H1 (cell line): ENCODE data around the gene DCPS. TPM values are rescaled to one million over a fixed set of nuclear protein-coding genes. Genes with fewer than 3 reads are reported as not detected.

ENCODE experiments used
- KDM4A ChIP-seq: IDR thresholded peaks from one replicate; pipeline ENCODE4 v1.7.1; 2012; ENCODE audit warnings: low read depth, mild to moderate bottlenecking, moderate library complexity, low read length, inconsistent platforms; ENCODE audit not compliant: severe bottlenecking
- POLR2A ChIP-seq, 2 experiments: IDR thresholded peaks; 1 replicate in 1 of 2; 2 replicates in 1 of 2; pipeline ENCODE4 v1.6.1; 2011; ENCODE audit warnings: low read depth in 2 of 2, low read length in 2 of 2, mild to moderate bottlenecking in 2 of 2; ENCODE audit errors: control extremely low read depth in 1 of 2
- SUZ12 ChIP-seq: fragments of 200-600 bp; sonication (generic); IDR thresholded peaks from 2 replicates; pipeline ENCODE4 v1.6.1; 2012; ENCODE audit warnings: mild to moderate bottlenecking, inconsistent platforms, low read length, moderate library complexity, mixed read lengths
- TEAD4 ChIP-seq: IDR thresholded peaks from 2 replicates; pipeline ENCODE4 v1.6.1; 2012; ENCODE audit warnings: low read depth, low read length, inconsistent platforms, mixed read lengths
- polyA plus RNA-seq, 7 experiments: library from polyadenylated mRNA; depleted of rRNA in 3 of 7; stranded (reverse) in 5 of 7; unstranded in 2 of 7; fragments of >200 nt in 5 of 7; fragments of 200-250 nt in 2 of 7; gene quantifications; 1 replicate in 5 of 7; 2 replicates in 1 of 7; 4 replicates in 1 of 7; pipeline versions ENCODE4 v1.2.1 to v1.2.3, GENCODE V29; 2011 to 2013; ENCODE audit warnings: missing spikeins in 2 of 7, mixed read lengths in 2 of 7
- total RNA-seq: library from RNA; stranded (reverse); fragmentation: NEBNext Ultra II Directional; extraction: Animal tissue kit (Norgen Biotek cat#: 25700); gene quantifications from 2 replicates; pipeline ENCODE4 v1.2.1, GENCODE V29; 2021
- TF ChIP-seq, protein P1 (sequence below): IDR thresholded peaks from 2 replicates; pipeline ENCODE4 v1.6.1; 2012; ENCODE audit warnings: low read length, inconsistent platforms

DCPS gene
- total and polyA plus RNA-seq, 2 of the 8 experiments (the other 6 are each of a cell fraction or from before 2014, with no cell fraction given) = 24.6 to 55.2 TPM

DNA sequence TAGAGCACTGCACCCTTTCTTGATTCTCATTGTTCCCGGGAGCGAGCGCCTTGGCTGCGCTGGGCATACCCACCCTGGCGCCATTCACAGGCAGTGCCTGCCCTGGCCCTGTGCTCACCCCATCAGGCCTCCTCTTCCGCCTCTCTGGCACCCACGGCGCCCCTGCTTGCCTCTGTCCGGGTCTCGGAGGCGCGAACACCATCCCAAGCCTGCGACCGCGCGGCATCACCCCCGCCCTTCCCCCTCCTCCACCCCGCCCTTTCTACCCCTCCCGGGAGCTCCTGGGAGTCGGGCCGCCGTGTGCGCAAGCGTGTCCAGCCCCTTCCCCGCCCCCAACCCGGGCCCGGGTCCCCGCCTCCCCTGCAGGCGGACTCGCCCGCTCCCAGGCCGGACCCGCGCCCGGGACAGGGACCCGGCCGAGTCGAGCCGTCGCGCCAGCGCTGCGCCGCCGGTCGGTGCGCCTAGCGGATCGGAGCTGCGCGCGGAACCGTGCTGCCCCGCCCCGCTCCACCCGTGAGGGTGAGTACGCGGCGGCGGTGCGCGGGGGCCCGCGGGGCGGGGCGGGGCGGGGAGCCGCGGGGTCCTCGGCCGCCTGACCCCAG is 51.6 kb downstream of the DCPS start, which contains the start of gene ST3GAL4 (continued):
- TF ChIP-seq TEAD4 (no peak), SUZ12 (no peak), POLR2A (IDR thresholded peaks at IDR 0.05; ENCODE audit: control extremely low read depth in 1 of 2, low read depth in 2 of 2, low read length in 2 of 2) (peak in 1 of 2 experiments; percentile 58; a peak in 2 of 3 replicates), KDM4A (peak; percentile 82)
- TF ChIP-seq, protein P1, sequence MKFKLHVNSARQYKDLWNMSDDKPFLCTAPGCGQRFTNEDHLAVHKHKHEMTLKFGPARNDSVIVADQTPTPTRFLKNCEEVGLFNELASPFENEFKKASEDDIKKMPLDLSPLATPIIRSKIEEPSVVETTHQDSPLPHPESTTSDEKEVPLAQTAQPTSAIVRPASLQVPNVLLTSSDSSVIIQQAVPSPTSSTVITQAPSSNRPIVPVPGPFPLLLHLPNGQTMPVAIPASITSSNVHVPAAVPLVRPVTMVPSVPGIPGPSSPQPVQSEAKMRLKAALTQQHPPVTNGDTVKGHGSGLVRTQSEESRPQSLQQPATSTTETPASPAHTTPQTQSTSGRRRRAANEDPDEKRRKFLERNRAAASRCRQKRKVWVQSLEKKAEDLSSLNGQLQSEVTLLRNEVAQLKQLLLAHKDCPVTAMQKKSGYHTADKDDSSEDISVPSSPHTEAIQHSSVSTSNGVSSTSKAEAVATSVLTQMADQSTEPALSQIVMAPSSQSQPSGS = no peak
